GM12878 (cell line): ENCODE data around the gene LHFPL2. TPM values are rescaled to one million over a fixed set of nuclear protein-coding genes. Genes with fewer than 3 reads are reported as not detected.

Experiments
- ATAC-seq: fragments of 200-7000 bp; cut with Tn5 transposase; 3 replicates; pipeline ENCODE4 v1.9.1; 2020; ENCODE audit warnings: mild to moderate bottlenecking, moderate library complexity
- BruUV-seq: library from RNA; stranded (reverse); fragments of 400-500 nt; replicated peaks from 2 replicates; lab custom pipeline; 2021; lab: Mats Ljungman, UMichigan
- CTCF ChIA-PET: fragments of 300-600 bp; sonication (Branson Sonifier 250); formaldehyde crosslinking; extraction: SDS; loops from one replicate; lab custom pipeline; 2021; ENCODE audit warnings: inconsistent platforms; lab: Yijun Ruan, JAX
- POLR2A ChIA-PET: fragments of 350-600 bp; formaldehyde crosslinking; extraction: SDS; loops from one replicate; lab custom pipeline; 2021; ENCODE audit warnings: inconsistent platforms; lab: Charles Lee
- RAD21 ChIA-PET: fragments of 300-600 bp; sonication (Branson Sonifier 250); formaldehyde crosslinking; loops from one replicate; lab custom pipeline; 2023; ENCODE audit warnings: antibody characterized with exemption; ENCODE audit not compliant: unreplicated experiment; lab: Charles Lee
- SMC1A ChIA-PET: fragments of 300-600 bp; sonication (Branson Sonifier 250); formaldehyde crosslinking; loops from one replicate; lab custom pipeline; 2023; ENCODE audit not compliant: unreplicated experiment, uncharacterized antibody; lab: Charles Lee
- DNase-seq: peaks from one replicate; pipeline ENCODE4 v3.0.0-alpha.2; 2011; ENCODE audit warnings: low read depth, low spot score
- FAIRE-seq: peaks from 3 replicates; lab custom pipeline; 2011; peaks lifted over from hg19 to GRCh38; lab: Jason Lieb, UNC
- H2AFZ ChIP-seq: 2 replicates; pipeline ENCODE4 v1.6.0; 2011; ENCODE audit warnings: low read depth, low read length, control low read depth; ENCODE audit not compliant: control insufficient read depth
- H3K27ac ChIP-seq: 2 replicates; pipeline ENCODE4 v1.5.1; 2011; ENCODE audit warnings: control low read depth; ENCODE audit not compliant: control insufficient read depth, insufficient read depth
- H3K27me3 ChIP-seq, 2 experiments: replicated peaks in 1 of 2; 2 replicates each; pipeline versions ENCODE4 v1.6.0 to v1.6.1; 2011; ENCODE audit warnings: low read length in 1 of 2; ENCODE audit not compliant: control insufficient read depth in 2 of 2, insufficient read depth in 2 of 2
- H3K36me3 ChIP-seq, 2 experiments: 2 replicates each; pipeline ENCODE4 v1.5.1; 2011; ENCODE audit warnings: low read length in 1 of 2; ENCODE audit not compliant: control insufficient read depth in 2 of 2, insufficient read depth in 2 of 2
- H3K4me1 ChIP-seq: 2 replicates; pipeline ENCODE4 v1.6.1; 2011; ENCODE audit warnings: mild to moderate bottlenecking, low read length, moderate library complexity, mixed read lengths; ENCODE audit not compliant: control insufficient read depth, insufficient read depth
- H3K4me2 ChIP-seq: 2 replicates; pipeline ENCODE4 v1.6.0; 2011; ENCODE audit warnings: control low read depth; ENCODE audit not compliant: control insufficient read depth, insufficient read depth
- H3K4me3 ChIP-seq: fragments of 200-600 bp; sonication (generic); 2 replicates; pipeline ENCODE4 v1.5.1; 2016
- H3K79me2 ChIP-seq: 2 replicates; pipeline ENCODE4 v1.6.0; 2011; ENCODE audit warnings: low read length; ENCODE audit not compliant: control insufficient read depth, insufficient read depth
- H3K9ac ChIP-seq: 2 replicates; pipeline ENCODE4 v1.8.0; 2011; ENCODE audit warnings: low read length, control low read depth, mixed read lengths; ENCODE audit not compliant: control insufficient read depth, insufficient read depth
- H3K9me3 ChIP-seq: replicated peaks from 3 replicates; pipeline ENCODE4 v1.5.1; 2011; ENCODE audit warnings: mild to moderate bottlenecking, low read length; ENCODE audit not compliant: control insufficient read depth, insufficient read depth
- H4K20me1 ChIP-seq: 2 replicates; pipeline ENCODE4 v1.6.0; 2011; ENCODE audit not compliant: control insufficient read depth, insufficient read depth
- E4F1 ChIP-seq: fragments of 450-650 bp; IDR thresholded peaks from 2 replicates; pipeline ENCODE4 v1.6.1; 2018; ENCODE audit warnings: borderline replicate concordance, mild to moderate bottlenecking; ENCODE audit not compliant: partially characterized antibody
- FOXK2 ChIP-seq: fragments of 450-650 bp; IDR thresholded peaks from 2 replicates; pipeline ENCODE4 v1.6.1; 2017; ENCODE audit warnings: mild to moderate bottlenecking, moderate library complexity
- NR2F1 ChIP-seq: fragments of 450-650 bp; conservative IDR thresholded peaks from 2 replicates; pipeline ENCODE4 v1.6.1; 2017; ENCODE audit warnings: mild to moderate bottlenecking
- RAD21 ChIP-seq: IDR thresholded peaks from 2 replicates; pipeline ENCODE4 v1.6.1; 2011; ENCODE audit warnings: mild to moderate bottlenecking, low read depth, low read length, moderate library complexity; ENCODE audit not compliant: insufficient read depth
- RB1 ChIP-seq: fragments of 450-650 bp; formaldehyde crosslinking; IDR thresholded peaks from 2 replicates; pipeline ENCODE4 v1.6.1; 2017; ENCODE audit warnings: mild to moderate bottlenecking, borderline replicate concordance
- ZNF24 ChIP-seq: fragments of 450-650 bp; IDR thresholded peaks from 2 replicates; pipeline ENCODE4 v1.6.1; 2017; ENCODE audit warnings: antibody characterized with exemption, mild to moderate bottlenecking
- WGBS: methylation state at CpG from one replicate; pipeline ENCODE4 v1.1.6; 2016; ENCODE audit warnings: low lambda C conversion rate; ENCODE audit not compliant: insufficient replicate concordance, insufficient coverage; ENCODE audit errors: missing lambda C conversion rate; 5-methylcytosine and 5-hydroxymethylcytosine counted together
- in situ Hi-C: fragments of 300-500 bp; cut with MboI; formaldehyde crosslinking; loops from 9 replicates; pipeline ENCODE4 v1.14.3; 2018; ENCODE audit warnings: mixed read lengths
- intact Hi-C: fragments of 100-400 bp; cut with micrococcal nuclease; formaldehyde crosslinking; loops from one replicate; pipeline ENCODE4 v1.14.2; 2022; ENCODE audit not compliant: unreplicated experiment
- polyA plus RNA-seq, 11 experiments: library from polyadenylated mRNA; depleted of rRNA in 4 of 11; unstranded in 6 of 11; stranded (reverse) in 5 of 11; fragments of >200 nt; fragmentation: Nextera tagmentation in 4 of 11; fragmentation: Illumina TruSeq in 1 of 11; extraction: Ambion mirVana in 4 of 11; extraction: Trizol in 1 of 11; gene quantifications; 1 replicate in 1 of 11; 2 replicates in 10 of 11; pipeline versions ENCODE4 v1.2.1 to v1.2.3, GENCODE V29; 2011 to 2016; ENCODE audit warnings: inconsistent platforms in 2 of 11, missing spikeins in 2 of 11, low read depth in 1 of 11
- total RNA-seq, 4 experiments: library from RNA; depleted of rRNA in 3 of 4; stranded (reverse); fragments of >200 nt in 3 of 4; fragmentation: Illumina TruSeq in 1 of 4; extraction: Trizol in 1 of 4; gene quantifications; 2 replicates each; pipeline versions ENCODE4 v1.2.1 to v1.2.3, GENCODE V29; 2013 to 2021
- TF ChIP-seq, protein P1 (sequence below): IDR thresholded peaks from 2 replicates; pipeline ENCODE4 v1.6.1; 2012; ENCODE audit warnings: low read depth, low read length, improper control_type of control experiment

Gene LHFPL2
- total and polyA plus RNA-seq, 10 of the 15 experiments (the other 5 are each of a cell fraction or from before 2014, with no cell fraction given) = 4.1 to 21.8 (median 12.5) TPM

DNA sequence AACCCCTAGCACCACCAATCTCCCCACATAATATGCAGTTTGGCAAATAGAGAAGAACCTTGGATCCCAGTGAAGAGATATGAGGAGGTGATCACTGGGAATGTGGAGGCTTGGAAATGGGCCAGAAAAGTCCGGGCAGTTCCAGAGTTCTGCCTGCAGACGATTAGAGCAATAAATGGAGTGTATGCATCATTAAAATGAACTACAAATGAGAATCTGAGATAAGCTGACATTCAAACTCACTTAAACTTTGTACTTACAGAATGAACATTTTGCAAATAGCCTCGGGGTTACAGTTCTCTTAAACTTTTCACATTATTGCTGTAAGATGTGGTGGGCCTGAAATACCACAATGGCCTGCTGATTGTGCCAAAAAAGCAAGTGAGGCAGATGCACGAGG, 23.0 kb upstream of the LHFPL2 start:
- no TSS peak for BruUV-seq
- Histone ChIP-seq H3K36me3 (no peaks in the 10 kb centered on the region), H3K79me2 (no peaks in the 10 kb centered on the region), H3K4me3 (no peak overlapping the region), H2AFZ (no peak overlapping the region), H3K4me2 (no peak overlapping the region), H3K9me3 (no peaks in the 10 kb centered on the region), H3K4me1 (no peaks in the 10 kb centered on the region), H3K9ac (no peak overlapping the region), H4K20me1 (no peaks in the 10 kb centered on the region), H3K27ac (no peak overlapping the region), H3K27me3 (no peaks in the 10 kb centered on the region)
- SMC1A ChIA-PET = interaction anchor here (1.1 to 1.6 kb wide), 2 partner anchors 24 to 35 kb away, joined by 3 read pairs; no protein-coding TSS in a partner anchor
- WGBS = 56% methylated on average over 4 of the region's 4 CpGs
- CTCF ChIA-PET = interaction anchor here (0.6 to 0.9 kb wide), 3 partner anchors 12 to 1182 kb away, joined by 3 read pairs; no protein-coding TSS in a partner anchor
- DNase-seq = no peak
- intact Hi-C loops (no loop called here), in situ Hi-C loops (no loop called here)
- RAD21 ChIA-PET = no interaction called here
- ATAC-seq = no peak
- TF ChIP-seq RB1 = no peak
- no peak for TF ChIP-seq ZNF24
- no peak for TF ChIP-seq NR2F1
- TF ChIP-seq RAD21 = no peak
- TF ChIP-seq FOXK2 = no peak
- TF ChIP-seq, protein P1, sequence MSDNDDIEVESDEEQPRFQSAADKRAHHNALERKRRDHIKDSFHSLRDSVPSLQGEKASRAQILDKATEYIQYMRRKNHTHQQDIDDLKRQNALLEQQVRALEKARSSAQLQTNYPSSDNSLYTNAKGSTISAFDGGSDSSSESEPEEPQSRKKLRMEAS = no peak
- POLR2A ChIA-PET = interaction anchor here (0.6 to 1.4 kb wide), 4 partner anchors 8 to 44 kb away, joined by 3 to 4 read pairs (median 3); no protein-coding TSS in a partner anchor
- no peak for FAIRE-seq

DNA sequence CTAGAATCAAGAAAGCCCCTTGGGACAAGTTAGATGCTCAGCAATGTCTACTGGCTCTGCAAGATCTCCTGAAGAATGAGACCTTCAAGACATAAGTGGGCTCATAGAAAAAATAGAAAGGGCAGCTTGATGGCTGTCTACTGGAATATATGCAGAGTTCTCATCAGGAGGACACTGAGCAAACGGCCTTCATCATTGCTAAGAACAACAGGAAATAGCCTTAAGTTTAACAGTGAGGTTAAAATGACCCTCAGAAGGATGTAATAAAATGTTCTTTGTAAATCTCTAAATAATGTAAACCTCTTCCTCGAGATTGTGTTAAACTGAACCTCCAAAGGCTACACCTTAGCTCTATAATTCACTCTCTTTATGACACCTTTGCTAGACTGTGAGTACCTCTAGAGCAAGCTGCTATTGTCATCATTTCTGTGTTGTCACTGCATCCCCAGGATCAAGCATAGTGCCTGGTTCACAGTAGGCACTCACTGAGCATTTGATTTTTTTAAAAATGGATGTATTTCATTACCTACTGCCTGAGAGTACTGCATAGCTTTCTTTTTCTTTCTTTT, 22.2 kb upstream of the LHFPL2 start:
- Histone ChIP-seq H3K4me2 (no peak overlapping the region), H3K79me2 (no peaks in the 10 kb centered on the region), H3K9ac (no peak overlapping the region), H3K4me1 (no peaks in the 10 kb centered on the region; the same call in 1 of the 2 replicates), H4K20me1 (no peaks in the 10 kb centered on the region), H3K36me3 (no peaks in the 10 kb centered on the region), H3K27ac (no peak overlapping the region), H3K4me3 (no peak overlapping the region), H3K27me3 (no peaks in the 10 kb centered on the region), H2AFZ (no peak overlapping the region), H3K9me3 (no peaks in the 10 kb centered on the region)
- no peak for ATAC-seq
- 89% methylated on average over 2 of the region's 2 CpGs for WGBS
- no TSS peak for BruUV-seq
- no peak for FAIRE-seq
- ChIA-PET CTCF (interaction anchor here (0.6 to 1.2 kb wide), 4 partner anchors 9 to 1183 kb away, joined by 3 read pairs; no protein-coding TSS in a partner anchor), SMC1A (interaction anchor here (0.8 to 1.6 kb wide), 4 partner anchors 24 to 104 kb away, joined by 3 read pairs; no protein-coding TSS in a partner anchor), RAD21 (no interaction called here), POLR2A (interaction anchor here (0.6 to 0.9 kb wide), 2 partner anchors 9 to 32 kb away, joined by 3 to 4 read pairs; no protein-coding TSS in a partner anchor)
- no peak for DNase-seq
- intact Hi-C loops (no loop called here), in situ Hi-C loops (no loop called here)
- no peak for TF ChIP-seq E4F1
